Muscle of back (tissue), 11 donors: ENCODE data around the gene PAN3. TPM values are rescaled to one million over a fixed set of nuclear protein-coding genes. Genes with fewer than 3 reads are reported as not detected.
"Not testable (repeated sequence)": the region's sequence is repeated elsewhere in the genome, so short reads cannot be mapped to it uniquely, and the experiment has no call there.

Experiments used
- DNase-seq, 3 donors: peaks; one replicate each; pipeline versions ENCODE4 v3.0.0 to v3.0.0-alpha.2; 2013
- polyA plus RNA-seq, 10 donors: library from polyadenylated mRNA; unstranded; fragments of 120-200 nt; gene quantifications; one replicate each; pipeline ENCODE4 v1.2.1, GENCODE V29; 2013; ENCODE audit not compliant: insufficient read length in 10 of 10

PAN3 gene
- polyA plus RNA-seq, 10 donors, result 16.0 to 30.0 (median 22.7) TPM

- DNase-seq, result peak in 2 of 3 donors; percentile 24 to 51
Measured at GRCh38 chr13:28137596-28137995, 749 bp upstream of the PAN3 start.

- DNase-seq, result peak; percentile 90 to 96 (median 94)
Measured at GRCh38 chr13:28138756-28139470, 568 bp downstream of the PAN3 start.

GRCh38 chr13:28140433-28141125 is 2.2 kb downstream of the PAN3 start:
- no peak for DNase-seq

- not testable (repeated sequence) for DNase-seq
Measured at GRCh38 chr13:28141542-28141941, 3.2 kb downstream of the PAN3 start.

- no peak for DNase-seq
Measured at GRCh38 chr13:28145049-28145448, 6.7 kb downstream of the PAN3 start.

GRCh38 chr13:28147495-28147894 is 9.2 kb downstream of the PAN3 start:
- no peak for DNase-seq

- DNase-seq, result no peak
Measured at GRCh38 chr13:28159057-28159456, 20.7 kb downstream of the PAN3 start.

- peak in 2 of 3 donors; percentile 11 to 33 for DNase-seq
Measured at GRCh38 chr13:28161370-28161769, 23.0 kb downstream of the PAN3 start.

- no peak for DNase-seq
Measured at GRCh38 chr13:28163587-28163986, 25.2 kb downstream of the PAN3 start.

GRCh38 chr13:28166257-28166656 is 27.9 kb downstream of the PAN3 start:
- no peak for DNase-seq

GRCh38 chr13:28171266-28171665 is 32.9 kb downstream of the PAN3 start:
- DNase-seq, result no peak

- DNase-seq, result no peak
Measured at GRCh38 chr13:28172947-28173346, 34.6 kb downstream of the PAN3 start.

GRCh38 chr13:28173793-28174192 is 35.4 kb downstream of the PAN3 start:
- DNase-seq, result no peak

- no peak for DNase-seq
Measured at GRCh38 chr13:28177327-28177726, 39.0 kb downstream of the PAN3 start.

- DNase-seq, result no peak
Measured at GRCh38 chr13:28177877-28178276, 39.5 kb downstream of the PAN3 start.

GRCh38 chr13:28179974-28180373 is 41.6 kb downstream of the PAN3 start:
- DNase-seq, result no peak

- peak in 1 of 3 donors; percentile 3 for DNase-seq
Measured at GRCh38 chr13:28181413-28181812, 43.1 kb downstream of the PAN3 start.

- no peak for DNase-seq
Measured at GRCh38 chr13:28185256-28185655, 46.9 kb downstream of the PAN3 start.

GRCh38 chr13:28199089-28199488 is 60.7 kb downstream of the PAN3 start:
- DNase-seq, result no peak

- no peak for DNase-seq
Measured at GRCh38 chr13:28204043-28204442, 65.7 kb downstream of the PAN3 start.

- DNase-seq, result no peak
Measured at GRCh38 chr13:28204690-28205443, 66.5 kb downstream of the PAN3 start.

- no peak for DNase-seq
Measured at GRCh38 chr13:28218679-28219078, 80.3 kb downstream of the PAN3 start.
